K562 (cell line): Measurements from ENCODE around the gene WWOX. TPM values are rescaled to one million over a fixed set of nuclear protein-coding genes. Genes with fewer than 3 reads are reported as not detected.

ENCODE experiments used
- ATAC-seq: fragments of 200-7000 bp; cut with Tn5 transposase; 3 replicates; pipeline ENCODE4 v1.9.1; 2020; ENCODE audit warnings: moderate library complexity
- BruUV-seq: library from RNA; stranded (reverse); fragments of 400-500 nt; replicated peaks from 2 replicates; lab custom pipeline; 2021; lab: Mats Ljungman, UMichigan
- CTCF ChIA-PET: fragments of 300-600 bp; formaldehyde crosslinking; extraction: SDS; loops from one replicate; lab custom pipeline; 2021; ENCODE audit warnings: low intra/inter-chr PET ratio; lab: Yijun Ruan, JAX
- POLR2A ChIA-PET: fragments of 300-600, 350-650 bp; sonication (Branson Sonifier 250); formaldehyde crosslinking; extraction: SDS; loops from one replicate; lab custom pipeline; 2021; ENCODE audit warnings: antibody characterized with exemption, inconsistent platforms; lab: Yijun Ruan, JAX
- DNase-seq, 4 experiments: peaks; one replicate each; pipeline versions ENCODE4 v3.0.0 to v3.0.0-alpha.2; 2011 to 2018; ENCODE audit warnings: low spot score in 3 of 4, mixed read lengths in 3 of 4; ENCODE audit errors: extremely low read depth in 1 of 4
- FAIRE-seq: peaks from 2 replicates; lab custom pipeline; 2011; peaks lifted over from hg19 to GRCh38; lab: Jason Lieb, UNC
- H2AFZ ChIP-seq: 2 replicates; pipeline ENCODE4 v1.6.0; 2011; ENCODE audit warnings: low read depth, low read length, control low read depth, inconsistent platforms
- H3K27ac ChIP-seq: fragments of 200-600 bp; 3 replicates; pipeline ENCODE4 v1.8.0; 2011; ENCODE audit warnings: low read depth, mild to moderate bottlenecking, control low read depth, inconsistent platforms, low read length, moderate library complexity, mixed read lengths; ENCODE audit errors: extremely low read depth
- H3K27me3 ChIP-seq, 2 experiments: fragments of 300-600 bp in 1 of 2; 2 replicates in 1 of 2; 3 replicates in 1 of 2; pipeline versions ENCODE4 v1.6.0 to v1.8.0; 2011; ENCODE audit warnings: inconsistent platforms in 2 of 2, low read length in 2 of 2, mild to moderate bottlenecking in 1 of 2, mixed read lengths in 1 of 2, moderate library complexity in 1 of 2; ENCODE audit not compliant: control insufficient read depth in 2 of 2, insufficient read depth in 2 of 2
- H3K36me3 ChIP-seq: fragments of 300-600 bp; 3 replicates; pipeline ENCODE4 v1.8.0; 2011; ENCODE audit warnings: mild to moderate bottlenecking, low read length, inconsistent platforms; ENCODE audit not compliant: control insufficient read depth, insufficient read depth
- H3K4me1 ChIP-seq, 2 experiments: fragments of 200-600 bp in 1 of 2; replicated peaks in 1 of 2; 2 replicates in 1 of 2; 3 replicates in 1 of 2; pipeline versions ENCODE4 v1.5.1 to v1.8.0; 2011; ENCODE audit warnings: inconsistent platforms in 2 of 2, low read length in 2 of 2, mild to moderate bottlenecking in 1 of 2, mixed read lengths in 1 of 2, moderate library complexity in 1 of 2; ENCODE audit not compliant: control insufficient read depth in 2 of 2, insufficient read depth in 2 of 2
- H3K4me2 ChIP-seq: 2 replicates; pipeline ENCODE4 v1.6.1; 2011; ENCODE audit warnings: low read length, control low read depth, inconsistent platforms, mixed read lengths; ENCODE audit not compliant: insufficient read depth
- H3K4me3 ChIP-seq: fragments of 200-600 bp; sonication (generic), shearing (Covaris generic); 2 replicates; pipeline ENCODE4 v1.5.1; 2016; ENCODE audit warnings: control low read depth, inconsistent platforms
- H3K79me2 ChIP-seq: fragments of 200-600 bp; 3 replicates; pipeline ENCODE4 v1.8.0; 2011; ENCODE audit warnings: low read length, inconsistent platforms; ENCODE audit not compliant: control insufficient read depth, insufficient read depth
- H3K9ac ChIP-seq, 2 experiments: 2 replicates each; pipeline versions ENCODE4 v1.6.0 to v1.6.1; 2011; ENCODE audit warnings: low read depth in 2 of 2, low read length in 2 of 2, control low read depth in 1 of 2, inconsistent platforms in 1 of 2, mild to moderate bottlenecking in 1 of 2, mixed read lengths in 1 of 2; ENCODE audit not compliant: insufficient read depth in 1 of 2
- H3K9me1 ChIP-seq: one replicate; pipeline ENCODE4 v1.6.0; 2011; ENCODE audit warnings: inconsistent platforms, mild to moderate bottlenecking, low read length, moderate library complexity; ENCODE audit not compliant: control insufficient read depth, insufficient read depth
- H3K9me3 ChIP-seq: replicated peaks from 2 replicates; pipeline ENCODE4 v1.5.1; 2011; ENCODE audit warnings: low read depth, low read length, inconsistent platforms; ENCODE audit not compliant: control insufficient read depth, insufficient read depth
- H4K20me1 ChIP-seq: replicated peaks from 2 replicates; pipeline ENCODE4 v1.6.1; 2011; ENCODE audit warnings: low read length, inconsistent platforms, mixed read lengths; ENCODE audit not compliant: control insufficient read depth, insufficient read depth
- BMI1 ChIP-seq: fragments of 150-350 bp; IDR thresholded peaks from 2 replicates; pipeline ENCODE4 v1.6.1; 2014; ENCODE audit warnings: low read length
- KDM1A ChIP-seq, 2 experiments: fragments of 450-650 bp; IDR thresholded peaks; 2 replicates each; pipeline ENCODE4 v1.6.1; 2016; ENCODE audit warnings: mild to moderate bottlenecking in 2 of 2
- MTF1 ChIP-seq: fragments of 250-450 bp; sonication (Bioruptor Pico); IDR thresholded peaks from 2 replicates; pipeline ENCODE4 v1.9.0; 2021; ENCODE audit warnings: moderate library complexity, mild to moderate bottlenecking, inconsistent platforms, borderline replicate concordance
- POLR2AphosphoS2 ChIP-seq: IDR thresholded peaks from 2 replicates; pipeline ENCODE4 v1.6.1; 2012; ENCODE audit warnings: low read length, improper control_type of control experiment
- RAD51 ChIP-seq: fragments of 450-650 bp; IDR thresholded peaks from 2 replicates; pipeline ENCODE4 v1.7.1; 2016; ENCODE audit warnings: low read depth, mild to moderate bottlenecking, borderline replicate concordance
- SMARCA4 ChIP-seq: fragments of 450-650 bp; IDR thresholded peaks from 2 replicates; pipeline ENCODE4 v1.6.1; 2016
- SMARCB1 ChIP-seq: IDR thresholded peaks from 2 replicates; pipeline ENCODE4 v1.6.1; 2011; ENCODE audit warnings: improper control_type of control experiment, low read depth; ENCODE audit not compliant: insufficient read length
- TCF15 ChIP-seq: fragments of 250-450 bp; sonication (Bioruptor Pico); IDR thresholded peaks from 2 replicates; pipeline ENCODE4 v1.8.0; 2022; ENCODE audit warnings: moderate library complexity, mild to moderate bottlenecking, inconsistent platforms
- THRB ChIP-seq: fragments of 450-650 bp; formaldehyde crosslinking; conservative IDR thresholded peaks from 2 replicates; pipeline ENCODE4 v1.4.0; 2022; ENCODE audit warnings: mild to moderate bottlenecking, missing genetic modification characterization
- YBX1 ChIP-seq: fragments of 450-650 bp; IDR thresholded peaks from 2 replicates; pipeline ENCODE4 v1.7.1; 2016; ENCODE audit warnings: mild to moderate bottlenecking
- ZNF407 ChIP-seq: fragments of 450-650 bp; IDR thresholded peaks from 2 replicates; pipeline ENCODE4 v1.6.1; 2016; ENCODE audit warnings: low read depth
- ZNF584 ChIP-seq: fragments of 200-800 bp; sonication (Bioruptor generic); IDR thresholded peaks from 2 replicates; pipeline ENCODE4 v1.6.1; 2016; ENCODE audit warnings: low read depth, mild to moderate bottlenecking, missing genetic modification characterization, missing compliant biosample characterization
- WGBS: fragments of 100-300 bp; shearing (Covaris generic); methylation state at CpG from one replicate; pipeline ENCODE4 v1.1.6; 2016; ENCODE audit warnings: low coverage, mixed read lengths; ENCODE audit not compliant: insufficient coverage; ENCODE audit errors: missing lambda C conversion rate; 5-methylcytosine and 5-hydroxymethylcytosine counted together
- in situ Hi-C: fragments of 300-500 bp; cut with MboI; formaldehyde crosslinking; loops from 4 replicates; pipeline ENCODE4 v1.15.0; 2018; ENCODE audit warnings: inconsistent platforms, mixed read lengths
- intact Hi-C: fragments of 100-400 bp; cut with micrococcal nuclease; formaldehyde crosslinking; loops from 2 replicates; pipeline ENCODE4 v1.14.2; 2022
- polyA plus RNA-seq, 8 experiments: library from polyadenylated mRNA; depleted of rRNA in 4 of 8; stranded (reverse) in 5 of 8; unstranded in 3 of 8; fragments of >200 nt; fragmentation: Nextera tagmentation in 2 of 8; fragmentation: Illumina TruSeq in 1 of 8; extraction: Ambion mirVana in 2 of 8; extraction: Trizol in 1 of 8; gene quantifications; 2 replicates each; pipeline versions ENCODE4 v1.2.1 to v1.2.3, GENCODE V29; 2011 to 2014; ENCODE audit warnings: inconsistent platforms in 1 of 8, missing spikeins in 1 of 8
- total RNA-seq, 7 experiments: library from RNA; depleted of rRNA in 6 of 7; stranded (reverse); fragments of >200 nt in 6 of 7; fragmentation: Illumina TruSeq in 2 of 7; extraction: Trizol in 2 of 7; gene quantifications; 2 replicates each; pipeline versions ENCODE4 v1.2.1 to v1.2.3, GENCODE V29; 2011 to 2021; ENCODE audit warnings: low replicate concordance in 1 of 7
- TF ChIP-seq, protein P1 (sequence below): sonication (generic); formaldehyde crosslinking; IDR thresholded peaks from 2 replicates; pipeline ENCODE4 v1.8.1; 2022; ENCODE audit warnings: missing genetic modification reagents

Gene WWOX
- total and polyA plus RNA-seq, 9 of the 15 experiments (the other 6 are each of a cell fraction or from before 2014, with no cell fraction given) = 1.6 to 22.7 (median 8.1) TPM

GRCh38 chr16:78675312-78675711 lies 575.9 kb downstream of the WWOX start:
- no peaks in the 10 kb centered on the region for H3K79me2 ChIP-seq
- intact Hi-C loops = no loop called here
- no peaks in the 10 kb centered on the region for H4K20me1 ChIP-seq
- POLR2A ChIA-PET = no interaction called here
- WGBS = 2% methylated on average over 6 of the region's 6 CpGs
- no peak overlapping the region for H3K27ac ChIP-seq
- H3K36me3 ChIP-seq = no peaks in the 10 kb centered on the region
- no peaks in the 10 kb centered on the region for H3K9me3 ChIP-seq
- BruUV-seq = no TSS peak
- no peak overlapping the region for H3K4me2 ChIP-seq
- ATAC-seq (no peak), DNase-seq (no peak), FAIRE-seq (no peak)
- CTCF ChIA-PET = no interaction called here
- H3K9ac ChIP-seq = no peak overlapping the region
- peaks cover 17 to 19% of the 10 kb centered on the region in 2 experiments; a peak in 4 of 5 replicates for H3K27me3 ChIP-seq
- no peaks in the 10 kb centered on the region for H3K4me1 ChIP-seq
- H2AFZ ChIP-seq = no peak overlapping the region
- in situ Hi-C loops = no loop called here
- H3K4me3 ChIP-seq = no peak overlapping the region
- H3K9me1 ChIP-seq = no peaks in the 10 kb centered on the region
- TF ChIP-seq MTF1 (CRISPR knock-in tag) (no peak), KDM1A (IDR thresholded peaks at IDR 0.05) (no peak), SMARCB1 (no peak), ZNF584 (CRISPR knock-in tag) (no peak), SMARCA4 (no peak), POLR2AphosphoS2 (no peak), TCF15 (CRISPR knock-in tag) (no peak), ZNF407 (no peak), RAD51 (no peak), THRB (no peak), BMI1 (no peak), YBX1 (no peak)
- TF ChIP-seq, protein P1, sequence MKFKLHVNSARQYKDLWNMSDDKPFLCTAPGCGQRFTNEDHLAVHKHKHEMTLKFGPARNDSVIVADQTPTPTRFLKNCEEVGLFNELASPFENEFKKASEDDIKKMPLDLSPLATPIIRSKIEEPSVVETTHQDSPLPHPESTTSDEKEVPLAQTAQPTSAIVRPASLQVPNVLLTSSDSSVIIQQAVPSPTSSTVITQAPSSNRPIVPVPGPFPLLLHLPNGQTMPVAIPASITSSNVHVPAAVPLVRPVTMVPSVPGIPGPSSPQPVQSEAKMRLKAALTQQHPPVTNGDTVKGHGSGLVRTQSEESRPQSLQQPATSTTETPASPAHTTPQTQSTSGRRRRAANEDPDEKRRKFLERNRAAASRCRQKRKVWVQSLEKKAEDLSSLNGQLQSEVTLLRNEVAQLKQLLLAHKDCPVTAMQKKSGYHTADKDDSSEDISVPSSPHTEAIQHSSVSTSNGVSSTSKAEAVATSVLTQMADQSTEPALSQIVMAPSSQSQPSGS = no peak
